Left kidney (tissue), 2 donors: ENCODE data around the gene HPRT1. TPM values are rescaled to one million over a fixed set of nuclear protein-coding genes. Genes with fewer than 3 reads are reported as not detected.

ENCODE experiments used
- DNase-seq: peaks from one replicate; pipeline ENCODE4 v3.0.0-alpha.2; 2013
- polyA plus RNA-seq: library from polyadenylated mRNA; unstranded; fragments of 120-200 nt; gene quantifications from one replicate; pipeline ENCODE4 v1.2.1, GENCODE V29; 2013; ENCODE audit not compliant: insufficient read length

Gene HPRT1
- polyA plus RNA-seq, 1 donor, result 49.7 TPM

DNA sequence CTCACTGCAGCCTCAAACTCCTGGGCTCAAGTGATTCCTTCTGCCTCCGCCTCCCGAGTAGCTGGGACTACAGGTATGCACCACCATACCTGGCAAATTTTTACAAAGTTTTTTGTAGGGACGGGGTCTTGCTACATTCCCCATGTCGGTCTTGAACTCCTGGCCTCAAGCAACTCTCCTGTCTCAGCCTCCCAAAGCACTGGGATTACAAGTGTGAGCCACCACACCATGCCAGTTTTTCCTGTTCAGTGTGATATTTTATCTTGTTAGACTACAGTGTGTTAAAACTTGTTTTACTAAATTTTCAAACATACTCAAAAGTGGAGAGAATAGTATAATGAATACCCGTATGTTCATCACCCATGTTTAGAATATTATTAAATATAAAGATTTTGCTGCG is 12.1 kb downstream of the HPRT1 start:
- no peak for DNase-seq

DNA sequence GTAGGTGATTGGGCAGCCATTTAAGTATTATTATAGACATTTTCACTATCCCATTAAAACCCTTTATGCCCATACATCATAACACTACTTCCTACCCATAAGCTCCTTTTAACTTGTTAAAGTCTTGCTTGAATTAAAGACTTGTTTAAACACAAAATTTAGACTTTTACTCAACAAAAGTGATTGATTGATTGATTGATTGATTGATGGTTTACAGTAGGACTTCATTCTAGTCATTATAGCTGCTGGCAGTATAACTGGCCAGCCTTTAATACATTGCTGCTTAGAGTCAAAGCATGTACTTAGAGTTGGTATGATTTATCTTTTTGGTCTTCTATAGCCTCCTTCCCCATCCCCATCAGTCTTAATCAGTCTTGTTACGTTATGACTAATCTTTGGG is 16.3 kb downstream of the HPRT1 start:
- DNase-seq, result no peak

- DNase-seq, result no peak
Observed at GRCh38 chrX:134478374-134478773, 18.4 kb downstream of the HPRT1 start.

- DNase-seq, result no peak
Observed at GRCh38 chrX:134480061-134480460, 20.1 kb downstream of the HPRT1 start.

GRCh38 chrX:134481339-134481738 is 21.4 kb downstream of the HPRT1 start:
- no peak for DNase-seq

GRCh38 chrX:134482371-134482770 is 22.4 kb downstream of the HPRT1 start:
- no peak for DNase-seq

GRCh38 chrX:134484039-134484438 is 24.1 kb downstream of the HPRT1 start:
- peak; percentile 35 for DNase-seq

GRCh38 chrX:134501941-134502340 is 42.0 kb downstream of the HPRT1 start:
- peak; percentile 15 for DNase-seq

DNA sequence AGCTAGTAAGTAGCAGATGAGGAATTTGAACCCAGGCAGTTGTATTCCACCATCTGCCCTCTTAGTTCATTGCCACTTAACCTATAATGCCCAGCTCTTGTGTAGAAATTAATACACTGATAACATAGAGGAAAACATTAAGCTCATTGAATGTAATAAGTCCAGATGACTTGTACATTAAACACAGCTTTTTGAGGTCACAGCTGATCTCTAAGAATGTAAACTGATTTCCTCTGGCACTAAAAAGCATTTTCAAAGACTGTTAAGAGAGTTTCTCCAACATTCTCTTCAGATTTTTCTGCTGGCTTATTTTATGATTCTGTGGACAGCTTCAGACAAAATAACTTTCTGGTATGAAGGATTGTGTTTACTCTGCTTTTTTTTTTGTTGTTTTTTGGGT is 42.7 kb downstream of the HPRT1 start:
- DNase-seq, result no peak

- DNase-seq, result no peak
Observed at GRCh38 chrX:134512566-134512965, 52.6 kb downstream of the HPRT1 start.

DNA sequence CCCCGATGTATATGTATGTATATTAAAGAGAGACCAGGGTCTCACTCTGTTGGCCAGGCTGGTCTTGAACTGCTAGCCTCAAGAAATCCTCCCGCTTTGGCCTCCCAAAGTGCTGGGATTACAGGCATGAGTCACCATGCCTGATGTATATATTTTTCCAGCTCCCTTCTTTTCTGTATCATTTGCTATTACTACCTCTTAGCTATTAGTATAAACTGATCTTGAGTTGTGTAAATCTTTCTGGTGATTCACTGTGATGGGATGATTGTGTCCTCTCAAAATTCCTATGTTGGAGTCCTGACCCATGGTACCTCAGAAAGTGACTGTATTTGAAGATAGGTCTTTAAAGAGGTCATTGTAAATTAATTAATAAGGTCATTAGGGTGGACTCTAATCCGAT is 53.1 kb downstream of the HPRT1 start:
- DNase-seq, result no peak

- DNase-seq, result peak; percentile 59
Observed at GRCh38 chrX:134520860-134521390, 61.0 kb downstream of the HPRT1 start.

DNA sequence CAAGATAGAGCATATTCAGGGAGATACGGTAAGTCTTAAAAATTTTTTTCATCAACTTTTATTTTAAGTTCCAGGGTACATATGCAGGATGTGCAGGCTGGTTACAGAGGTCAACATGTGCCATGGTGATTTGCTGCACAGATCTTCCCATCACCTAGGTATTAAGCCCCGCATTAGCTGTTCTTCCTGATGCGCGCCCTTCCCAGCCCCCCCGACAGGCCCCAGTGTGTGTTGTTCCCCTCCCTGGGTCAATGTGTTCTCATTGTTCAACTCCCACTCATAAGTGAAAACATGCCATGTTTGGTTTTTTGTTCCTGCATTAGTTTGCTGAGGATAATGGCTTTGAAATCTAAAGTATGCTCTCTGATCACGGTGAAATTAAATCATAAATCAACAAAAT is 64.2 kb downstream of the HPRT1 start:
- no peak for DNase-seq

DNA sequence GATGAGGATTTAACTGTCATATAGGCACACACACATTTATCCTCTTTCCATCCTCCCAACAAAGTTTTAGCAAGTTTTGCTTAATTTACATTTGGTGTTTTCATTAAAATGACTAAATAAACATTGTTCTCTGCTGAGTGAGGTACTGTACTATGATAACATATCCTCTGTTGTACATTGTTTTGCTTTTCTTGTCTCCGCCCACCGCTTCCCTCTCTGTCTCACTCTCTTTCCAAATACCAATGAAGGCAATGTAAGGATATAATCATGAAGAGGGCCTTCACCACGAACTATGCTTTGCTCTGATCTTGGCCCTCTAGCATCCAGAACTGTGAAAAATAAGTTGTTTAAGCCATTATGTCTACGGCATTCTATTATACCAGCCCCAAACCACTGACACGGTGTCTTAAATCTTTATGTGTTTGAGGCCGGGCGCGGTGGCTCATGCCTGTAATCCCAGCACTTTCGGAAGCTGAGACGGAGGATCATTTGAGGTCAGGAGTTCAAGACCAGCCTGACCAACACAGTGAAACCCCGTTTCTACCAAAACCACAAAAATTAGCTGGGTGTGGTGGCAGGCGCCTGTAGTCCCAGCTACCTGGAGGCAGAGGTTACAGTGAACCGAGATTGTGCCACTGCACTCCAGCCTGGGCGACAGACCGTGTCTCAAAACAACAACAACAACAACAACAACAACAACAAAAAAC is 65.3 kb downstream of the HPRT1 start:
- DNase-seq, result no peak

DNA sequence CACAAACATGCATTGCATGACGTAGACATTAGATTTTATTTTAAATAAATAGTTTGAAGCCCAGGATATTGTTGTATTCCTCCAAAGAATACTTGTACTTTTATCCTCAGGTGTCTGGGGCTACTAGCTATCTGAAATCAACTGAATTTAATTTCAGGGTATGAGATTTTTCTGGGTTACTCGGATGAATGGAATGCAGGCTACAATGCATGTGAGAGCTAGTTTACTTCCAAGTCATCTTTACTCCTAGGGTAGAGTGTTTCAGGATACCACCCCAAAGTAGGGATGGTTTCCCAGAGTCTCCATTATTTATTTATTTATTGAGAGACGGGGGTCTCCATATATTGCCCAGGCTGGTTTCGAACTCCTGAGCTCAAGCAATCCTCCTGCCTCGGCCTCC is 66.4 kb downstream of the HPRT1 start:
- DNase-seq, result no peak

DNA sequence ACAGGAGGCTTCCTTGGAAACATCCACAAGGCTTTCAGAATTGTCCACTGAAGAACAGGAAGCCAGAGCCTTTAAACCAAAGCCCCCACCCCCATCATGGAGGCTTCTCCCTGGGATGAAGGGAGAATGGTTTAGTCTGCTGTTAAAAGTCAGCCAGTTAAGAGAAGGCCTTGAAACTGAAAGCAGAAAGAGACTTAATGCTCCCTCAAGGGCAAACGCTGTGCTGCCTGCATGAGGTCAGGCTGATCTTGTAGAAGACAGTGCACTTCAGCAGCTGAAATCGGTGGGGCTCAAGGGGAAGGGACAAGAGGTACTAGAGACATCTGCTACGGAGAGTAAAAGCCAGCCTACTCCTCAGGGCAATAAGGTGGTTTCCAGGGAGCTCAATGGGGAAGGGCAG is 69.0 kb downstream of the HPRT1 start:
- no peak for DNase-seq

DNA sequence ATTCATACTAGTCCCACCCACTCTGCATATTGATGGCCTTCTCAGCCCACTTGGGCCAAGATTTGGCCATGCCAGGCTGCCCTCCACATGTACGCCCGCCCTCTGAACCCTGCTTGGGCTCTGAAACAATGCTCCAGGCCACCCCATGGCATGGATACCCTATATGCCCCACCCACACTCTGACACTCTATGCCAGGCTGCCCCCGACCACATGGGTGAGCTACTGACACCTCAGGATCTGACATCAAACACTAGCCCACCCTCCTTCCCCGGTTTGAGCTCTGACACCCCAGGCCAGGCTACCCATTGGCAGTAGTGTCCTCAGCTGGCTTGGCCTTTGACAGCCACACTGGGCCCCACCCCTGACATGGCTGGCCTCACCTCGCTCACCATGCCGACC is 69.5 kb downstream of the HPRT1 start:
- no peak for DNase-seq

DNA sequence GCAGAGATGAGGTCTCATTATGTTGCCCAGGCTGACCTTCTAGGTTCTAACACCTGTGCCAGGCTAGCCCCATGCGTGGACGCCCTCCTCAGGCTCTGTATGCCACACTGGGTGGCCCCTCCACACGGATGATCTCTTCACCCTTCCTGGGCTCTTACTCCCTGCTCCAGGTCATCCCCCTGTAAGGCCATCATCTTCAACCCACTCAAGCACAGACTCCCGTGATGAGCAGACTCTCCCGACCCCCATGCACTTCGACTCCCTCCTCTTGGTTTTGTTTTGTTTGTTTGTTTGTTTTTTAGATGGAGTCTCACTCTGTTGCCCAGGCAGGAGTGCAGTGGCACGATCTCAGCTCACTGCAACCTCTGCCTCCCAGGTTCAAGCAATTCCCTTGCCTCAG is 70.9 kb downstream of the HPRT1 start:
- DNase-seq, result no peak

DNA sequence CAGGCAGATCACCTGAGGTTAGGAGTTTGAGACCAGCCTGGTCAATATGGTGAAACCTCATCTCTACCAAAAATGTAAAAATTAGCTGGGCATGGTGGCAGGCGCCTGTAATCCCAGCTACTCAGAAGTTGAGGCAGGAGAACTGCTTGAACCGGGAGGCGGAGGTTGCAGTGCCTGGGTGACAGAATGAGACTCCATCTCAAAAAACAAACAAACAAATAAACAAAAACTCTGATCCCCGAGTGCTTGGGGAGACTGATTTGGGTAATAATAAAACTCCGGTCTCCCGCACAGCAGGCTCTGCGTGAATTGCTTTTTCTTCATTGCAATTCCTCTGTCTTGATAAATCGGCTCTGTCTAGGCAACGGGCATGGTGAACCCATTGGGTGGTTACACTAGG is 73.4 kb downstream of the HPRT1 start:
- no peak for DNase-seq

GRCh38 chrX:134533952-134534351 is 74.0 kb downstream of the HPRT1 start:
- DNase-seq, result no peak

DNA sequence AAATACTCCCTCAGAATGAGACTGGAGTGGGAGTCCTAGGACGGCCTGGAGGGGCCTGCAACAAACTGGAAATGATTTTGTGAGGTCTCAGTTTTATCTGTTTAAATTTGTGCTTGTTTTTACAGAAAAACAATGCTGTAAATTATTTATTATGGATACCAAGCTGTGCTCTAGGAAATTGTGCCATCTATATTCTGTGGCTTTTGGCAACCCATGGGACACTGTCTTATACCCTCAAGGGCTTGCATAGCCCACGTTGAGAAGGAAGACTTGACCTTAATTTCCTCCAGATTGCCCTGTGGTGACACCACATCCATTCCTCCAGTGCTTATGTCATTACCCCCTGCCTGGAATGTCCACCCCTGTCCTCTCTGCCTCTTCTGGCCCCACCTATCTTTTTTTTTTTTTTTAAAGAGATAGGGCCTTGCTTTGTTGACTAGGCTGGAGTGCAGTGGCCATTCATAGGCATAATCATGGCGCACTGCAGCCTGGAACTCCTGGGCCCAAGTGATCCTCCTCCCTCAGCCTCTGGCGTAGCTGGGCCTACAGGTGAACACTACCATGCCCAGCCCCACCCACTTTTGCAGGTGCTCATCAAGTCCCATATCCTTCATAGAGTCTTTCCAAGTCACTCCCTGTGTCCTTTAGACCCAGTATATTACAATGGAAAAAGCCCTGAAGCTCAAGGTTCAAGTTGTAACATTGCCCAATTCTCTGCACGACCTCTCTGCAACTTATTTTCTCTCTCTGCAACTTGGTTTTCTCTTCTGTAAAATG is 77.4 kb downstream of the HPRT1 start:
- DNase-seq, result no peak

DNA sequence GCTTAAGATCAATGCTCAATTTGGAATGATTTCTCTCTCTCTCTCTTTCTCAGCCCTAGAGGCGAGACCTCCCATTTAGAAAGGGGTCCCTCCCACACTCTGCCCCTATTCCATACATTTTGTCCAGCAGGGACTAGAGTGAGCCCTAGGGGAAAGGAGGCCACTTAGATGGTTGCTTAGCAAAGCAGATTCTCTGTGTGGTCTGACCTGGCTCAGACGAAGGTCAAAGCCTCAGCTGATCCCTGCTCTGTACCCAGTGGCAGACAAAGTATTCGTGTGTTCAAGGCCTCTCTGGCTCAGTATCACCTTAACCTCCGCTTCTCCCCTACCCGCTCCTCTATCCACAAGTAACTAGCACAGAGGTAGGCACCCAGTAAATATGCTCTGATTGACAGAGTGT is 78.4 kb downstream of the HPRT1 start:
- no peak for DNase-seq

- DNase-seq, result no peak
Observed at GRCh38 chrX:134541906-134542305, 81.9 kb downstream of the HPRT1 start.

DNA sequence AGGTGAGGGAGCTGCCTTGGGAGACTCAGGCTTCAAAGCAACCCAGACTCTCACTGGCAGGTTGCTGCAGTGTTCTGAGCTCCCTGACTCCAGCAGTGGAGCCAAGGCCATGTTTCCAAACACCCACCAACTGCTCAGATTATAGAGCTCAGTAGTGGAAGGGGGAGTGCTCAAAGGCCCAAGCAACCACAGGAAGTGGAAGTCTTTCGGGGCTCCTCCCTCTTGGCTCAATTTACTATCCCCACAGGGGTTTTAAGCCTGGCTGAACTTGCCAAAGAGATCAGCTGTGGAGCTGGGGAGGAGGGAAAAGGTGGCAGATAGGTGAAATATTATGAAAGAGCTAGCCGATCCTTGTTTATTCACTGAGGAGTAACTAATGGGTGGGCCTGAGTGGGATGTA is 82.5 kb downstream of the HPRT1 start:
- no peak for DNase-seq
